Calu3 (cell line): ENCODE results near the gene DIAPH2. TPM values are rescaled to one million over a fixed set of nuclear protein-coding genes. Genes with fewer than 3 reads are reported as not detected.

Source experiments
- Bru-seq: library from RNA; stranded (reverse); fragments of 400-500 nt; gene quantifications from one replicate; lab custom pipeline; 2021; lab: Mats Ljungman, UMichigan
- BruChase-seq, 2 experiments: library from RNA; stranded (reverse); fragments of 400-500 nt; gene quantifications; one replicate each; lab custom pipeline; 2021; lab: Mats Ljungman, UMichigan
- BruUV-seq: library from RNA; stranded (reverse); fragments of 400-500 nt; replicated peaks from 2 replicates; lab custom pipeline; 2021; lab: Mats Ljungman, UMichigan
- CTCF ChIA-PET: fragments of 300-600 bp; sonication (Branson Sonifier 250); formaldehyde crosslinking; loops from one replicate; lab custom pipeline; 2022; ENCODE audit warnings: antibody characterized with exemption; lab: Charles Lee
- DNase-seq: peaks from one replicate; pipeline ENCODE4 v3.0.0; 2022
- H3K27ac Mint-ChIP-seq: one replicate; pipeline ENCODE4 v1.8.0; 2022; ENCODE audit warnings: mixed read lengths; ENCODE audit not compliant: unreplicated experiment
- H3K27me3 Mint-ChIP-seq: one replicate; pipeline ENCODE4 v1.8.0; 2022; ENCODE audit warnings: mixed read lengths; ENCODE audit not compliant: unreplicated experiment
- H3K36me3 Mint-ChIP-seq: one replicate; pipeline ENCODE4 v1.8.0; 2022; ENCODE audit warnings: mild to moderate bottlenecking, moderate library complexity, mixed read lengths; ENCODE audit not compliant: insufficient read depth, unreplicated experiment
- H3K4me1 Mint-ChIP-seq: one replicate; pipeline ENCODE4 v1.8.0; 2022; ENCODE audit warnings: mild to moderate bottlenecking, low read depth, mixed read lengths; ENCODE audit not compliant: unreplicated experiment
- H3K4me3 Mint-ChIP-seq: one replicate; pipeline ENCODE4 v1.8.0; 2022; ENCODE audit warnings: mild to moderate bottlenecking, low read depth, moderate library complexity, mixed read lengths; ENCODE audit not compliant: unreplicated experiment
- H3K9me3 Mint-ChIP-seq: one replicate; pipeline ENCODE4 v1.8.0; 2022; ENCODE audit warnings: low read depth, mixed read lengths; ENCODE audit not compliant: unreplicated experiment
- intact Hi-C: fragments of 100-400 bp; cut with micrococcal nuclease; formaldehyde crosslinking; loops from one replicate; pipeline ENCODE4 v1.10.0; 2022; ENCODE audit not compliant: unreplicated experiment
- long read RNA-seq: library from polyadenylated mRNA; stranded (forward); transcript quantifications from one replicate; pipeline ENCODE4 v2.0.0, GENCODE V29; 2022
- total RNA-seq: library from RNA; stranded (reverse); gene quantifications from 2 replicates; pipeline ENCODE4 v1.2.3, GENCODE V29; 2022
- TF ChIP-seq, protein P1 (sequence below): fragments of 200-600 bp; IDR thresholded peaks from one replicate; pipeline ENCODE4 v1.8.0; 2022; ENCODE audit warnings: antibody characterized with exemption; ENCODE audit not compliant: unreplicated experiment

DIAPH2 gene
- total RNA-seq: 20.9 and 24.2 TPM in 2 replicates
- Bru-seq, nascent RNA: percentile 72 among the genes with signal in this experiment
- percentile 62 among the genes with signal in this experiment for BruChase-seq, experiment 1, labeled RNA remaining after a 6-hour chase
- percentile 60 among the genes with signal in this experiment for BruChase-seq, experiment 2, labeled RNA remaining after a 2-hour chase
- long read RNA-seq, transcript DIAPH2-204 (28 exons, 3,376 nt): major isoform, 5 of 14 reads
- long read RNA-seq, partial matches to known transcripts: 2 of 14 reads
- long read RNA-seq, other reads (novel, unspliced or antisense): 6 of 14 reads

- TF ChIP-seq, protein P1, sequence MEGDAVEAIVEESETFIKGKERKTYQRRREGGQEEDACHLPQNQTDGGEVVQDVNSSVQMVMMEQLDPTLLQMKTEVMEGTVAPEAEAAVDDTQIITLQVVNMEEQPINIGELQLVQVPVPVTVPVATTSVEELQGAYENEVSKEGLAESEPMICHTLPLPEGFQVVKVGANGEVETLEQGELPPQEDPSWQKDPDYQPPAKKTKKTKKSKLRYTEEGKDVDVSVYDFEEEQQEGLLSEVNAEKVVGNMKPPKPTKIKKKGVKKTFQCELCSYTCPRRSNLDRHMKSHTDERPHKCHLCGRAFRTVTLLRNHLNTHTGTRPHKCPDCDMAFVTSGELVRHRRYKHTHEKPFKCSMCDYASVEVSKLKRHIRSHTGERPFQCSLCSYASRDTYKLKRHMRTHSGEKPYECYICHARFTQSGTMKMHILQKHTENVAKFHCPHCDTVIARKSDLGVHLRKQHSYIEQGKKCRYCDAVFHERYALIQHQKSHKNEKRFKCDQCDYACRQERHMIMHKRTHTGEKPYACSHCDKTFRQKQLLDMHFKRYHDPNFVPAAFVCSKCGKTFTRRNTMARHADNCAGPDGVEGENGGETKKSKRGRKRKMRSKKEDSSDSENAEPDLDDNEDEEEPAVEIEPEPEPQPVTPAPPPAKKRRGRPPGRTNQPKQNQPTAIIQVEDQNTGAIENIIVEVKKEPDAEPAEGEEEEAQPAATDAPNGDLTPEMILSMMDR: no peak
- peak; percentile 84 for DNase-seq
- no TSS peak for BruUV-seq
- Mint-ChIP-seq H3K9me3 (no peaks in the 10 kb centered on the region), H3K4me3 (peak within 1 kb of the TSS; percentile 100), H3K27ac (peak within 1 kb of the TSS; percentile 93), H3K4me1 (peaks cover 11% of the 10 kb centered on the region), H3K36me3 (peaks cover 24% of the 10 kb centered on the region), H3K27me3 (no peaks in the 10 kb centered on the region)
- intact Hi-C loops: loop anchor here (5.0 to 10.0 kb wide), 4 partner anchors 68 to 312 kb away; no protein-coding TSS in a partner anchor
- CTCF ChIA-PET: interaction anchor here (0.9 kb wide), 1 partner anchor 74 kb away, joined by 4 read pairs; no protein-coding TSS in a partner anchor
Measured at GRCh38 chrX:96684339-96685209, at the start of gene DIAPH2. Gene DIAPH2 (plus strand): TSS chrX:96684842.

DNA sequence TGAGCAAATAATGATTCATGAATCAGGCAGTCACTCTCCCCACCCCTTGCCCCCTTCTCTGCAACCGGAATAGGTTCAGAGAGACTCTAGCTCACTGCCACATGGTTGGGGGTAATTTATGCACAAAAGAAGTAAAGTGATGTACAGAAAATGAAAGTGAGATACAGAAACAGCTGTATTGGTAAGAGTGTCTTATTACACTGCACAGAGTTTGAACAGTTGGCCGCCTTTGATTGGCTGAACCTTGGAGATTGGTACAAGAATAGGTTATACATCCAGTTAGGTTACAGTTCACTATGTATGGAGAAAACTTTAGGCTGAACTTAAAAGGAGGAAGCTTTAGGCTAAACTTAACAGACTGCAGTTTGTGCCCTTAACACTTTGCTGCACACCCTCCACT lies 34.6 kb upstream of the DIAPH2 start:
- no TSS peak for BruUV-seq
- TF ChIP-seq, protein P1: no peak
- CTCF ChIA-PET: no interaction called here
- no peak overlapping the region for H3K27ac Mint-ChIP-seq
- H3K4me3 Mint-ChIP-seq: no peak overlapping the region
- H3K36me3 Mint-ChIP-seq: no peaks in the 10 kb centered on the region
- H3K4me1 Mint-ChIP-seq: peaks cover 14% of the 10 kb centered on the region
- DNase-seq: no peak
- intact Hi-C loops: no loop called here
- no peaks in the 10 kb centered on the region for H3K27me3 Mint-ChIP-seq
- peaks cover 2% of the 10 kb centered on the region for H3K9me3 Mint-ChIP-seq

GRCh38 chrX:96655947-96656623 lies 28.6 kb upstream of the DIAPH2 start:
- H3K27ac Mint-ChIP-seq: no peak overlapping the region
- intact Hi-C loops: no loop called here
- DNase-seq: no peak
- peaks cover 10% of the 10 kb centered on the region for H3K27me3 Mint-ChIP-seq
- no peaks in the 10 kb centered on the region for H3K36me3 Mint-ChIP-seq
- TF ChIP-seq, protein P1: no peak
- no TSS peak for BruUV-seq
- CTCF ChIA-PET: interaction anchor here (0.5 kb wide), 1 partner anchor 636 kb away, joined by 6 read pairs; no protein-coding TSS in a partner anchor
- peaks cover 7% of the 10 kb centered on the region for H3K4me1 Mint-ChIP-seq
- H3K4me3 Mint-ChIP-seq: no peak overlapping the region
- no peaks in the 10 kb centered on the region for H3K9me3 Mint-ChIP-seq

- no peak overlapping the region for H3K27ac Mint-ChIP-seq
- no peaks in the 10 kb centered on the region for H3K27me3 Mint-ChIP-seq
- no peak overlapping the region for H3K4me3 Mint-ChIP-seq
- intact Hi-C loops: loop anchor here (10.0 kb wide), 1 partner anchor 278 kb away; no protein-coding TSS in a partner anchor
- BruUV-seq: no TSS peak
- TF ChIP-seq, protein P1: no peak
- H3K36me3 Mint-ChIP-seq: peaks cover 24% of the 10 kb centered on the region
- CTCF ChIA-PET: no interaction called here
- no peaks in the 10 kb centered on the region for H3K4me1 Mint-ChIP-seq
- no peaks in the 10 kb centered on the region for H3K9me3 Mint-ChIP-seq
- no peak for DNase-seq
Measured at GRCh38 chrX:96682516-96682915, 2.1 kb upstream of the DIAPH2 start.
